H1 (cell line): Measurements from ENCODE around the gene ACTN4. TPM values are rescaled to one million over a fixed set of nuclear protein-coding genes. Genes with fewer than 3 reads are reported as not detected.

Experiments
- CTCF ChIA-PET: fragments of 300-600 bp; sonication (Branson Sonifier 250); formaldehyde crosslinking; loops from one replicate; lab custom pipeline; 2021; ENCODE audit not compliant: partially characterized antibody; lab: Charles Lee
- POLR2A ChIA-PET: fragments of 300-600 bp; sonication (Branson Sonifier 250); formaldehyde crosslinking; loops from one replicate; lab custom pipeline; 2021; ENCODE audit warnings: inconsistent platforms; ENCODE audit not compliant: partially characterized antibody; lab: Charles Lee
- DNase-seq, 2 experiments: peaks; one replicate each; pipeline versions ENCODE4 v3.0.0 to v3.0.0-alpha.2; 2010 to 2022; ENCODE audit warnings: low spot score in 2 of 2, low read depth in 1 of 2, mixed read lengths in 1 of 2
- FAIRE-seq: peaks from 2 replicates; lab custom pipeline; 2011; peaks lifted over from hg19 to GRCh38; lab: Jason Lieb, UNC
- H2AFZ ChIP-seq: 2 replicates; pipeline ENCODE4 v1.8.1; 2012; ENCODE audit warnings: low read length, inconsistent platforms
- H2AK5ac ChIP-seq: 2 replicates; pipeline ENCODE4 v1.6.1; 2013; ENCODE audit warnings: low read depth, low read length
- H2BK120ac ChIP-seq: replicated peaks from 2 replicates; pipeline ENCODE3; 2013; ENCODE audit warnings: low read depth, low read length, inconsistent platforms
- H2BK12ac ChIP-seq: 2 replicates; pipeline ENCODE4 v1.6.1; 2013; ENCODE audit warnings: low read depth, low read length
- H2BK15ac ChIP-seq: 2 replicates; pipeline ENCODE4 v1.6.1; 2013; ENCODE audit warnings: low read length
- H2BK20ac ChIP-seq: 2 replicates; pipeline ENCODE4 v1.6.1; 2013; ENCODE audit warnings: low read length
- H2BK5ac ChIP-seq: 2 replicates; pipeline ENCODE4 v1.6.1; 2013; ENCODE audit warnings: low read depth, low read length
- H3K14ac ChIP-seq: 2 replicates; pipeline ENCODE4 v1.6.1; 2013; ENCODE audit warnings: inconsistent platforms; ENCODE audit not compliant: insufficient read length
- H3K18ac ChIP-seq: 2 replicates; pipeline ENCODE4 v1.6.1; 2013; ENCODE audit warnings: low read length; ENCODE audit errors: extremely low read depth
- H3K23ac ChIP-seq: 2 replicates; pipeline ENCODE4 v1.6.1; 2013; ENCODE audit warnings: inconsistent platforms; ENCODE audit not compliant: insufficient read length
- H3K23me2 ChIP-seq: 2 replicates; pipeline ENCODE4 v1.6.1; 2013; ENCODE audit warnings: low read depth, low read length
- H3K27ac ChIP-seq: 2 replicates; pipeline ENCODE4 v1.6.1; 2011; ENCODE audit warnings: low read depth, low read length, inconsistent platforms
- H3K27me3 ChIP-seq, 4 experiments: replicated peaks in 1 of 4; 1 replicate in 1 of 4; 2 replicates in 3 of 4; pipeline versions ENCODE4 v1.6.1 to v1.8.1; 2011 to 2013; ENCODE audit warnings: low read length in 3 of 4, mild to moderate bottlenecking in 3 of 4, inconsistent platforms in 2 of 4, mixed read lengths in 2 of 4, moderate library complexity in 1 of 4; ENCODE audit not compliant: control insufficient read depth in 3 of 4, insufficient read depth in 3 of 4; ENCODE audit errors: extremely low read depth in 1 of 4
- H3K36me3 ChIP-seq, 4 experiments: 2 replicates each; pipeline versions ENCODE4 v1.6.1 to v1.8.1; 2011 to 2013; ENCODE audit warnings: mild to moderate bottlenecking in 4 of 4, low read length in 3 of 4, moderate library complexity in 2 of 4, control low read depth in 1 of 4, inconsistent platforms in 1 of 4; ENCODE audit not compliant: insufficient read depth in 4 of 4, control insufficient read depth in 2 of 4
- H3K4ac ChIP-seq: replicated peaks from 2 replicates; pipeline ENCODE3; 2013; ENCODE audit warnings: low read length, low read depth, mixed read lengths, inconsistent platforms; ENCODE audit not compliant: insufficient read length
- H3K4me1 ChIP-seq, 4 experiments: replicated peaks in 1 of 4; 1 replicate in 1 of 4; 2 replicates in 3 of 4; pipeline versions ENCODE4 v1.6.1 to v1.8.1; 2011 to 2013; ENCODE audit warnings: low read length in 3 of 4, inconsistent platforms in 2 of 4, mixed read lengths in 1 of 4; ENCODE audit not compliant: insufficient read depth in 4 of 4, control insufficient read depth in 3 of 4
- H3K4me2 ChIP-seq, 2 experiments: 2 replicates each; pipeline versions ENCODE4 v1.6.1 to v1.8.1; 2011 to 2013; ENCODE audit warnings: low read depth in 2 of 2, low read length in 2 of 2, control low read depth in 1 of 2, inconsistent platforms in 1 of 2, mild to moderate bottlenecking in 1 of 2; ENCODE audit not compliant: insufficient read depth in 1 of 2
- H3K4me3 ChIP-seq, 4 experiments: fragments of 200-600, 300-600 bp in 1 of 4; sonication (generic), shearing (Covaris generic), sonication (Bioruptor Twin) in 1 of 4; 2 replicates each; pipeline versions ENCODE4 v1.5.1 to v1.8.1; 2011 to 2016; ENCODE audit warnings: low read length in 4 of 4, low read depth in 3 of 4, control low read depth in 2 of 4, inconsistent platforms in 2 of 4, mild to moderate bottlenecking in 2 of 4, mixed read lengths in 1 of 4, moderate library complexity in 1 of 4; ENCODE audit not compliant: insufficient read depth in 2 of 4; ENCODE audit errors: extremely low read depth in 1 of 4
- H3K56ac ChIP-seq: replicated peaks from 2 replicates; pipeline ENCODE3; 2013; ENCODE audit warnings: low read depth, mild to moderate bottlenecking, mixed read lengths, low read length, inconsistent platforms; ENCODE audit not compliant: insufficient read length
- H3K79me1 ChIP-seq: 2 replicates; pipeline ENCODE4 v1.6.1; 2013; ENCODE audit warnings: low read depth, low read length, control low read depth
- H3K79me2 ChIP-seq, 2 experiments: 2 replicates each; pipeline versions ENCODE4 v1.6.1 to v1.8.1; 2012 to 2013; ENCODE audit warnings: low read length in 2 of 2, mild to moderate bottlenecking in 2 of 2, inconsistent platforms in 1 of 2; ENCODE audit not compliant: insufficient read depth in 2 of 2, control insufficient read depth in 1 of 2
- H3K9ac ChIP-seq, 4 experiments: replicated peaks in 1 of 4; 1 replicate in 1 of 4; 2 replicates in 3 of 4; pipeline versions ENCODE4 v1.6.1 to v1.8.1; 2011 to 2013; ENCODE audit warnings: low read depth in 3 of 4, low read length in 3 of 4, control low read depth in 2 of 4, mild to moderate bottlenecking in 2 of 4, moderate library complexity in 2 of 4, inconsistent platforms in 1 of 4; ENCODE audit errors: extremely low read depth in 1 of 4
- H3K9me3 ChIP-seq, 2 experiments: 2 replicates each; pipeline versions ENCODE4 v1.6.1 to v1.8.1; 2012 to 2013; ENCODE audit warnings: mild to moderate bottlenecking in 2 of 2, moderate library complexity in 2 of 2, control low read depth in 1 of 2, inconsistent platforms in 1 of 2, low read depth in 1 of 2, low read length in 1 of 2, mixed read lengths in 1 of 2; ENCODE audit not compliant: insufficient read depth in 2 of 2
- H4K20me1 ChIP-seq, 2 experiments: replicated peaks in 1 of 2; 2 replicates each; pipeline versions ENCODE3 to v1.8.1; 2011 to 2013; ENCODE audit warnings: inconsistent platforms in 2 of 2, low read length in 2 of 2, mild to moderate bottlenecking in 1 of 2; ENCODE audit not compliant: insufficient read depth in 2 of 2, control insufficient read depth in 1 of 2
- H4K5ac ChIP-seq: 2 replicates; pipeline ENCODE4 v1.6.1; 2013; ENCODE audit warnings: low read length, low read depth, mixed read lengths, inconsistent platforms; ENCODE audit not compliant: insufficient read length
- H4K8ac ChIP-seq: 2 replicates; pipeline ENCODE4 v1.8.0; 2013; ENCODE audit warnings: mild to moderate bottlenecking, moderate library complexity, low read length, inconsistent platforms; ENCODE audit not compliant: insufficient read depth; ENCODE audit errors: extremely low read depth
- H4K91ac ChIP-seq: replicated peaks from 2 replicates; pipeline ENCODE3; 2013; ENCODE audit warnings: low read length, mixed read lengths, inconsistent platforms; ENCODE audit not compliant: insufficient read length
- E2F6 ChIP-seq: IDR thresholded peaks from 2 replicates; pipeline ENCODE4 v1.6.1; 2012; ENCODE audit warnings: inconsistent platforms
- SP2 ChIP-seq: IDR thresholded peaks from 2 replicates; pipeline ENCODE4 v1.6.1; 2012; ENCODE audit warnings: mild to moderate bottlenecking, low read length, inconsistent platforms
- WGBS, 2 experiments: shearing (Covaris generic) in 1 of 2; methylation state at CpG; one replicate each; pipeline versions ENCODE4 v1.1.6 to v1.1.7; 2013 to 2015; ENCODE audit warnings: low lambda C conversion rate in 2 of 2, mixed read lengths in 2 of 2, inconsistent platforms in 1 of 2, low coverage in 1 of 2, missing lambda C conversion rate in 1 of 2; ENCODE audit not compliant: insufficient replicate concordance in 2 of 2, insufficient coverage in 1 of 2, insufficient read length in 1 of 2; ENCODE audit errors: extremely low coverage in 1 of 2, missing lambda C conversion rate in 1 of 2; 5-methylcytosine and 5-hydroxymethylcytosine counted together
- polyA plus RNA-seq, 7 experiments: library from polyadenylated mRNA; depleted of rRNA in 3 of 7; stranded (reverse) in 5 of 7; unstranded in 2 of 7; fragments of >200 nt in 5 of 7; fragments of 200-250 nt in 2 of 7; gene quantifications; 1 replicate in 5 of 7; 2 replicates in 1 of 7; 4 replicates in 1 of 7; pipeline versions ENCODE4 v1.2.1 to v1.2.3, GENCODE V29; 2011 to 2013; ENCODE audit warnings: missing spikeins in 2 of 7, mixed read lengths in 2 of 7
- total RNA-seq: library from RNA; stranded (reverse); fragmentation: NEBNext Ultra II Directional; extraction: Animal tissue kit (Norgen Biotek cat#: 25700); gene quantifications from 2 replicates; pipeline ENCODE4 v1.2.1, GENCODE V29; 2021

Gene ACTN4
- total and polyA plus RNA-seq, 2 of the 8 experiments (the other 6 are each of a cell fraction or from before 2014, with no cell fraction given): 211 to 520 TPM

- peaks cover 27% of the 10 kb centered on the region for H3K79me1 ChIP-seq
- H3K23ac ChIP-seq: no peak overlapping the region
- no peak overlapping the region for H2BK15ac ChIP-seq
- no peak overlapping the region for H4K91ac ChIP-seq
- H4K20me1 ChIP-seq: peaks cover 18 to 26% of the 10 kb centered on the region in 2 experiments
- no peaks in the 10 kb centered on the region for H3K23me2 ChIP-seq
- peaks cover 26 to 52% (median 36%) of the 10 kb centered on the region in 4 experiments for H3K36me3 ChIP-seq
- 0 out of 2 replicates have a peak overlapping the region, but pooled peaks have one; percentile 35 for H2BK5ac ChIP-seq
- H3K9ac ChIP-seq: no peak overlapping the region
- DNase-seq (no peak), FAIRE-seq (no peak)
- no peak overlapping the region for H3K18ac ChIP-seq
- no peak overlapping the region for H2AK5ac ChIP-seq
- 91% methylated on average over 11 of the region's 11 CpGs; no CpG with 5 or more reads in 1 of the 2 experiments for WGBS, 2 experiments
- no peak overlapping the region for H2AFZ ChIP-seq
- no peak overlapping the region for H4K5ac ChIP-seq
- no peak overlapping the region; the same call in 1 of the 2 replicates for H4K8ac ChIP-seq
- no peak overlapping the region for H3K4me2 ChIP-seq
- ChIA-PET CTCF (interaction anchor here (0.6 to 6.2 kb wide), 6 partner anchors 15 to 150 kb away, joined by 3 to 39 read pairs (median 4); no protein-coding TSS in a partner anchor), POLR2A (interaction anchor here (0.6 to 3.2 kb wide), 6 partner anchors 10 to 169 kb away, joined by 3 to 13 read pairs (median 4); no protein-coding TSS in a partner anchor)
- peak overlapping the region; percentile 11 for H3K56ac ChIP-seq
- no peak overlapping the region for H3K4me3 ChIP-seq
- no peak overlapping the region for H3K27ac ChIP-seq
- H2BK120ac ChIP-seq: no peak overlapping the region
- no peaks in the 10 kb centered on the region; a peak in 1 of 7 replicates for H3K27me3 ChIP-seq
- H2BK20ac ChIP-seq: no peak overlapping the region
- peaks cover 0 to 31% of the 10 kb centered on the region in 2 experiments; a peak in 2 of 4 replicates for H3K79me2 ChIP-seq
- no peaks in the 10 kb centered on the region for H3K9me3 ChIP-seq
- H3K4me1 ChIP-seq: peaks cover 0 to 16% (median 9%) of the 10 kb centered on the region in 4 experiments; a peak in 5 of 7 replicates
- H3K4ac ChIP-seq: no peak overlapping the region
- no peak overlapping the region for H3K14ac ChIP-seq
- H2BK12ac ChIP-seq: no peak overlapping the region
- TF ChIP-seq SP2: no peak
- no peak for TF ChIP-seq E2F6
Observed at GRCh38 chr19:38701455-38702063, 54.1 kb downstream of the ACTN4 start.
